Fibroblast of the aortic adventitia (primary cell): Measurements from ENCODE around the gene ZNF775. TPM values are rescaled to one million over a fixed set of nuclear protein-coding genes. Genes with fewer than 3 reads are reported as not detected.
A peak's percentile ranks its signal among the peaks of the same experiment; 100 is the strongest.

Experiments
- DNase-seq: peaks from one replicate; pipeline ENCODE4 v3.0.0-alpha.2; 2010; ENCODE audit warnings: low read depth
- H3K4me3 ChIP-seq: 2 replicates; pipeline ENCODE4 v1.5.1; 2011; ENCODE audit warnings: low read depth, mild to moderate bottlenecking, control low read depth, low read length, moderate library complexity
- CTCF ChIP-seq: IDR thresholded peaks from 2 replicates; pipeline ENCODE4 v1.5.1; 2011; ENCODE audit warnings: mild to moderate bottlenecking, low read length, control low read depth, inconsistent platforms; ENCODE audit not compliant: insufficient read depth
- total RNA-seq: library from RNA; depleted of rRNA; stranded (reverse); fragments of >200 nt; gene quantifications from 2 replicates; pipeline ENCODE4 v1.2.3, GENCODE V29; 2012; ENCODE audit warnings: low replicate concordance

The ZNF775 gene
- total RNA-seq, 1 donor = 2.8 TPM

GRCh38 chr7:150344299-150344698 is 34.8 kb upstream of the ZNF775 start:
- H3K4me3 ChIP-seq = no peak overlapping the region
- no peak for DNase-seq
- TF ChIP-seq CTCF = no peak

GRCh38 chr7:150345012-150345411 is 34.1 kb upstream of the ZNF775 start:
- DNase-seq = no peak
- TF ChIP-seq CTCF = no peak
- H3K4me3 ChIP-seq = no peak overlapping the region

- DNase-seq = no peak
- no peak overlapping the region for H3K4me3 ChIP-seq
- no peak for TF ChIP-seq CTCF
Measured at GRCh38 chr7:150346922-150347321, 32.2 kb upstream of the ZNF775 start.

GRCh38 chr7:150351587-150352194 is 27.4 kb upstream of the ZNF775 start:
- no peak for DNase-seq
- no peak overlapping the region for H3K4me3 ChIP-seq
- TF ChIP-seq CTCF = no peak

- H3K4me3 ChIP-seq = no peak overlapping the region
- DNase-seq = no peak
- no peak for TF ChIP-seq CTCF
Measured at GRCh38 chr7:150355666-150356059, 23.5 kb upstream of the ZNF775 start.

GRCh38 chr7:150356265-150356897 is 22.7 kb upstream of the ZNF775 start:
- DNase-seq = peak; percentile 59
- peak; percentile 76 for TF ChIP-seq CTCF
- no peak overlapping the region for H3K4me3 ChIP-seq
